Skeletal muscle tissue (tissue), 4 donors: ENCODE measurements around the gene RASL10B. TPM values are rescaled to one million over a fixed set of nuclear protein-coding genes. Genes with fewer than 3 reads are reported as not detected.

Experiments
- H3K27ac ChIP-seq: one replicate; pipeline ENCODE4 v1.7.0; 2013; ENCODE audit warnings: mild to moderate bottlenecking, low read depth, low read length, inconsistent platforms
- H3K27me3 ChIP-seq, 3 donors: one replicate each; pipeline ENCODE4 v1.7.0; 2013; ENCODE audit warnings: low read length in 3 of 3; ENCODE audit not compliant: control insufficient read depth in 3 of 3, insufficient read depth in 3 of 3
- H3K36me3 ChIP-seq, 3 donors: one replicate each; pipeline ENCODE4 v1.7.0; 2013; ENCODE audit warnings: low read length in 3 of 3; ENCODE audit not compliant: control insufficient read depth in 3 of 3, insufficient read depth in 3 of 3
- H3K4me1 ChIP-seq, 3 donors: one replicate each; pipeline ENCODE4 v1.7.0; 2013; ENCODE audit warnings: low read length in 3 of 3, mild to moderate bottlenecking in 3 of 3; ENCODE audit not compliant: control insufficient read depth in 3 of 3, insufficient read depth in 3 of 3
- H3K4me3 ChIP-seq, 3 donors: one replicate each; pipeline ENCODE4 v1.7.0; 2013; ENCODE audit warnings: low read length in 3 of 3
- H3K9ac ChIP-seq, 3 donors: one replicate each; pipeline ENCODE4 v1.7.0; 2013; ENCODE audit warnings: low read length in 3 of 3, mild to moderate bottlenecking in 3 of 3, moderate library complexity in 2 of 3, low read depth in 1 of 3
- H3K9me3 ChIP-seq, 3 donors: one replicate each; pipeline ENCODE4 v1.7.0; 2013; ENCODE audit warnings: low read length in 3 of 3; ENCODE audit not compliant: control insufficient read depth in 3 of 3
- total RNA-seq: library from RNA; depleted of rRNA; stranded (reverse); fragments of >200 nt; gene quantifications from one replicate; pipeline ENCODE4 v1.2.3, GENCODE V29; 2014
- donor health status: Osteomylitis.

The RASL10B gene
- total RNA-seq, 1 donor from 2014 or later = 1.6 TPM

DNA sequence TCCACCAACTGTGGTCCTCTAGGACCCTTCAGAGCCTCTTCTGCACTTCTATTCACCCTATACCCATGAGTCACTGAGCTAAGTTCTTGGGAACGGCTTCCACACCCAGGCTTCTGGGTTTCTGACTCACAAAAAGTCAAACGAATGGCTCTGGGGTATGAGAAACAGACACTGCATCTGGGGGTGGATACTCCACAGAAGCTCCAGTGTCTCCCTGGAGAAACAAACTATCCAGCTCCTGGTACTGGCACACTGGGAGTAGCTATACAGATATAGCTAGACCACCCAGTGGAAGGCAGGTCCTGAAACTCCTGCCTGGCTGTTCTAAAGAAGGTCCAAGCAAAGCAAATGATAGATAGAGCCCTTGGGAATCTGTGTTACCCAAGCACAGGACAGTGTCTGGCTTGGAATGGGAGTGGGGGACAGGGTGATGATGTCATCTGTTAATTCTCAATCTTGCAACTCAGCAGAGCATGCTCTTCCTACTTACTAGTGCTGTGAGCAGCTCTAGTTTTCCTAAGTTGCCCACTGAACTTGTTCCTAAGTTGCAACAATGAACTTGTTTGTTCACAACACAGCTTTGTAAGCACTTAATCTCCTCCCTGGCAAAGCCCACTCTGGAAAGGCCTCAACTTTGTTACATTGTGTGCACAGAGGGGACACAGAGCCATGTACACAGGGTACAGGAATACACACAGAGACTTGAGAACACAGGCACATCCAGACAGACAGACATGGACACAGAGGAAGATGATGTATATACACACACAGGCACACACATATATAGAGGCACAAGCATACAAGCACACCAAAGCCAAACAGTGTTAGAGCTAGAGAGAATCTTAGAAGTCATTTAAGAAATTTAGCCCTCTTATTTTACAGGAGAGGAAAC is 57.3 kb downstream of the RASL10B start:
- Histone ChIP-seq H3K9ac (no peak overlapping the region), H3K27ac (no peak overlapping the region), H3K9me3 (no peaks in the 10 kb centered on the region), H3K4me1 (peaks cover 3 to 7% (median 5%) of the 10 kb centered on the region in 3 donors), H3K27me3 (peaks cover 9 to 15% (median 10%) of the 10 kb centered on the region in 3 donors), H3K36me3 (no peaks in the 10 kb centered on the region), H3K4me3 (no peak overlapping the region)

DNA sequence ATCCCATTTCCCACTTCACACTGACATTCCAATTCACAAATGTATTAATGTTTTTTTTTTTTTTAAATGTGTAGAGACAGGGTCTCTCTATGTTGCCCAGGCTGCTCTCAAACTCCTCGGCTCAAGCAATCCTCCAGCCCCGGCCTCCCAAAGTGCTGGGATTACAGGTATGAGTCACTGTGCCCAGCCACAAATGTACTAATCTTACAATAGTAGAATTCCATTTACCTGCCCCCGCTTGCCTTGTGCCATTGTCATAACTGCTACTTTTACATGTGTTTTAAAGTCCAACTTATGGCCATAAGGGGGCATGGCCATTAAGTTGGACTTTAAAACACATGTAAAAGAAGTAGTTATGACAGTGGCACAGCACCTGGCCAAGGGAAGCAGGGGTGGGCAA is 59.4 kb downstream of the RASL10B start:
- H3K9ac ChIP-seq = no peak overlapping the region
- H3K9me3 ChIP-seq = no peaks in the 10 kb centered on the region
- H3K27me3 ChIP-seq = peaks cover 15 to 27% (median 24%) of the 10 kb centered on the region in 3 donors
- H3K36me3 ChIP-seq = no peaks in the 10 kb centered on the region
- no peak overlapping the region for H3K4me3 ChIP-seq
- peaks cover 4 to 13% (median 11%) of the 10 kb centered on the region in 3 donors for H3K4me1 ChIP-seq
- no peak overlapping the region for H3K27ac ChIP-seq

GRCh38 chr17:35791681-35792350 is 60.4 kb downstream of the RASL10B start:
- no peaks in the 10 kb centered on the region for H3K36me3 ChIP-seq
- H3K4me1 ChIP-seq = peaks cover 6 to 14% (median 13%) of the 10 kb centered on the region in 3 donors
- H3K4me3 ChIP-seq = no peak overlapping the region
- peaks cover 24 to 36% (median 29%) of the 10 kb centered on the region in 3 donors for H3K27me3 ChIP-seq
- no peaks in the 10 kb centered on the region for H3K9me3 ChIP-seq
- H3K27ac ChIP-seq = no peak overlapping the region
- H3K9ac ChIP-seq = no peak overlapping the region

Other genes with a start within 250 kb of the RASL10B start
- gene SLFN12L, start 194.0 kb upstream of the RASL10B start, total RNA-seq = 0.52 TPM
- 1.0 TPM for gene SLFN14, start 170.8 kb upstream of the RASL10B start, total RNA-seq
- gene PEX12, start 153.1 kb upstream of the RASL10B start, total RNA-seq = 4.7 TPM
- gene AP2B1, start 144.3 kb upstream of the RASL10B start, total RNA-seq = 45.4 TPM
- not detected for gene GAS2L2, start 21.6 kb downstream of the RASL10B start, total RNA-seq
- not detected for gene C17orf50, start 29.2 kb downstream of the RASL10B start, total RNA-seq
- 4.2 TPM for gene MMP28, start 64.0 kb downstream of the RASL10B start, total RNA-seq
- 53.8 TPM for gene TAF15, start 77.8 kb downstream of the RASL10B start, total RNA-seq
- gene HEATR9, start 137.3 kb downstream of the RASL10B start, total RNA-seq = not detected
- gene CCL5, start 148.7 kb downstream of the RASL10B start, total RNA-seq = 0.52 TPM
- not detected for gene RDM1, start 199.1 kb downstream of the RASL10B start, total RNA-seq
- gene LYZL6, start 212.1 kb downstream of the RASL10B start, total RNA-seq = not detected
- not detected for gene CCL16, start 249.9 kb downstream of the RASL10B start, total RNA-seq